DMS153 (cell line): ENCODE results near the gene TMEM37.

ENCODE experiments used
- DNase-seq: peaks from one replicate; lab custom pipeline; 2025; lab: John Stamatoyannopoulos, UW

Gene TMEM37

GRCh38 chr2:119480718-119481142 lies 49.1 kb downstream of the TMEM37 start:
- DNase-seq: no peak

GRCh38 chr2:119481501-119482455 lies 50.1 kb downstream of the TMEM37 start:
- DNase-seq: no peak

- DNase-seq: no peak
Observed at GRCh38 chr2:119482481-119483394, 51.1 kb downstream of the TMEM37 start.

- no peak for DNase-seq
Observed at GRCh38 chr2:119483395-119483753, 51.7 kb downstream of the TMEM37 start.

- no peak for DNase-seq
Observed at GRCh38 chr2:119483896-119484718, 52.5 kb downstream of the TMEM37 start.

- no peak for DNase-seq
Observed at GRCh38 chr2:119484834-119485233, 53.2 kb downstream of the TMEM37 start.

GRCh38 chr2:119485336-119486110 lies 53.9 kb downstream of the TMEM37 start:
- no peak for DNase-seq

- no peak for DNase-seq
Observed at GRCh38 chr2:119486196-119486827, 54.7 kb downstream of the TMEM37 start.

GRCh38 chr2:119486886-119487285 lies 55.2 kb downstream of the TMEM37 start:
- no peak for DNase-seq

- DNase-seq: no peak
Observed at GRCh38 chr2:119487434-119488244, 56.0 kb downstream of the TMEM37 start.
